Endothelial cell of umbilical vein (primary cell): ENCODE results near the gene LEUTX. TPM values are rescaled to one million over a fixed set of nuclear protein-coding genes. Genes with fewer than 3 reads are reported as not detected.

Experiments used
- BruUV-seq: library from RNA; stranded (reverse); fragments of 400-500 nt; replicated peaks from 2 replicates; lab custom pipeline; 2021; lab: Mats Ljungman, UMichigan
- CTCF ChIA-PET: fragments of 300-600, 350-600 bp; sonication (Branson Sonifier 250); formaldehyde crosslinking; loops from one replicate; lab custom pipeline; 2021; ENCODE audit warnings: antibody characterized with exemption, inconsistent platforms; lab: Charles Lee
- POLR2A ChIA-PET: fragments of 300-600, 350-600 bp; sonication (Branson Sonifier 250); formaldehyde crosslinking; loops from one replicate; lab custom pipeline; 2021; ENCODE audit warnings: antibody characterized with exemption, inconsistent platforms; lab: Charles Lee
- DNase-seq: peaks from one replicate; pipeline ENCODE4 v3.0.0-alpha.2; 2011; ENCODE audit warnings: low read depth, low spot score
- FAIRE-seq: peaks from 2 replicates; lab custom pipeline; 2011; peaks lifted over from hg19 to GRCh38; lab: Jason Lieb, UNC
- H2AFZ ChIP-seq: 2 replicates; pipeline ENCODE4 v1.6.0; 2012; ENCODE audit warnings: low read depth, low read length, control low read depth, inconsistent platforms
- H3K27ac ChIP-seq: 2 replicates; pipeline ENCODE4 v1.5.1; 2011; ENCODE audit warnings: low read depth, mild to moderate bottlenecking, control low read depth, low read length, moderate library complexity; ENCODE audit not compliant: insufficient read depth
- H3K27me3 ChIP-seq, 2 experiments: 2 replicates each; pipeline versions ENCODE4 v1.6.0 to v1.6.1; 2011; ENCODE audit warnings: low read length in 2 of 2, mixed read lengths in 1 of 2; ENCODE audit not compliant: control insufficient read depth in 2 of 2, insufficient read depth in 2 of 2
- H3K36me3 ChIP-seq, 2 experiments: 2 replicates in 1 of 2; 3 replicates in 1 of 2; pipeline ENCODE4 v1.5.1; 2011; ENCODE audit warnings: low read length in 2 of 2, mild to moderate bottlenecking in 1 of 2, moderate library complexity in 1 of 2; ENCODE audit not compliant: control insufficient read depth in 2 of 2, insufficient read depth in 2 of 2; ENCODE audit errors: extremely low read depth in 1 of 2
- H3K4me1 ChIP-seq: 3 replicates; pipeline ENCODE4 v1.5.1; 2011; ENCODE audit warnings: mild to moderate bottlenecking, low read length; ENCODE audit not compliant: control insufficient read depth, insufficient read depth; ENCODE audit errors: extremely low read depth
- H3K4me2 ChIP-seq: 2 replicates; pipeline ENCODE4 v1.6.1; 2011; ENCODE audit warnings: low read length, control low read depth, mixed read lengths; ENCODE audit not compliant: insufficient read depth
- H3K4me3 ChIP-seq, 3 experiments: fragments of 200-600 bp in 1 of 3; sonication (generic), shearing (Covaris generic) in 1 of 3; replicated peaks in 1 of 3; 2 replicates each; pipeline ENCODE4 v1.5.1; 2011 to 2016; ENCODE audit warnings: control low read depth in 3 of 3, low read length in 3 of 3, mild to moderate bottlenecking in 2 of 3, inconsistent platforms in 1 of 3, low read depth in 1 of 3, moderate library complexity in 1 of 3; ENCODE audit not compliant: insufficient read depth in 1 of 3
- H3K79me2 ChIP-seq: 2 replicates; pipeline ENCODE4 v1.6.0; 2012; ENCODE audit warnings: low read length, inconsistent platforms; ENCODE audit not compliant: control insufficient read depth, insufficient read depth
- H3K9ac ChIP-seq: replicated peaks from 2 replicates; pipeline ENCODE3; 2011; ENCODE audit warnings: low read length, control low read depth; ENCODE audit not compliant: insufficient read depth; ENCODE audit errors: extremely low read depth
- H3K9me1 ChIP-seq: replicated peaks from 3 replicates; pipeline ENCODE4 v1.6.0; 2011; ENCODE audit warnings: mild to moderate bottlenecking, low read length; ENCODE audit not compliant: control insufficient read depth, insufficient read depth; ENCODE audit errors: extremely low read depth
- H3K9me3 ChIP-seq: replicated peaks from 2 replicates; pipeline ENCODE4 v1.5.1; 2012; ENCODE audit warnings: low read length, inconsistent platforms; ENCODE audit not compliant: control insufficient read depth, insufficient read depth
- H4K20me1 ChIP-seq: replicated peaks from 2 replicates; pipeline ENCODE3; 2011; ENCODE audit warnings: mild to moderate bottlenecking, low read length; ENCODE audit not compliant: control insufficient read depth, insufficient read depth; ENCODE audit errors: extremely low read depth
- CTCF ChIP-seq, 2 donors: IDR thresholded peaks; 1 replicate in 1 of 2; 2 replicates in 1 of 2; pipeline ENCODE4 v1.5.1; 2011; ENCODE audit warnings: low read length in 2 of 2, mild to moderate bottlenecking in 2 of 2, moderate library complexity in 2 of 2, control low read depth in 1 of 2, inconsistent platforms in 1 of 2, low read depth in 1 of 2; ENCODE audit not compliant: insufficient read depth in 1 of 2; ENCODE audit errors: extremely low read depth in 1 of 2
- EZH2 ChIP-seq: IDR thresholded peaks from 2 replicates; pipeline ENCODE4 v1.6.1; 2012; ENCODE audit warnings: borderline replicate concordance, low read depth, mild to moderate bottlenecking, moderate library complexity, low read length, inconsistent platforms; ENCODE audit not compliant: severe bottlenecking
- FOS ChIP-seq: IDR thresholded peaks from 2 replicates; pipeline ENCODE4 v1.6.1; 2011; ENCODE audit warnings: mild to moderate bottlenecking, low read length, moderate library complexity, borderline replicate concordance; ENCODE audit not compliant: insufficient read depth
- GATA2 ChIP-seq: IDR thresholded peaks from 2 replicates; pipeline ENCODE4 v1.7.0; 2011; ENCODE audit warnings: low read depth, mild to moderate bottlenecking, moderate library complexity, mixed read lengths, low read length; ENCODE audit not compliant: insufficient read length, insufficient read depth
- JUN ChIP-seq: IDR thresholded peaks from 2 replicates; pipeline ENCODE4 v1.6.1; 2011; ENCODE audit warnings: borderline replicate concordance, low read depth; ENCODE audit not compliant: insufficient read length, insufficient read depth
- MYC ChIP-seq: IDR thresholded peaks from one replicate; pipeline ENCODE4 v1.6.1; 2011; ENCODE audit warnings: mild to moderate bottlenecking, low read depth, low read length
- POLR2A ChIP-seq: IDR thresholded peaks from 2 replicates; pipeline ENCODE4 v1.6.1; 2012; ENCODE audit warnings: low read depth, mild to moderate bottlenecking, control low read depth, low read length
- POLR2AphosphoS5 ChIP-seq: IDR thresholded peaks from 2 replicates; pipeline ENCODE4 v1.6.1; 2012; ENCODE audit warnings: low read depth, mild to moderate bottlenecking, control low read depth, low read length, moderate library complexity; ENCODE audit not compliant: insufficient read depth
- dilution Hi-C: fragments of 300-500 bp; cut with MboI; formaldehyde crosslinking; loops from one replicate; pipeline ENCODE4 v1.15.0; 2019; ENCODE audit warnings: low sequenced_read_pairs; ENCODE audit not compliant: extremely low pct_ligation_motif_present
- intact Hi-C: fragments of 100-400 bp; cut with micrococcal nuclease; formaldehyde crosslinking; loops from one replicate; pipeline ENCODE4 v1.10.0; 2022
- polyA plus RNA-seq, 4 experiments: library from polyadenylated mRNA; depleted of rRNA in 3 of 4; stranded (reverse) in 3 of 4; unstranded in 1 of 4; fragments of >200 nt; gene quantifications; 2 replicates each; pipeline versions ENCODE4 v1.2.1 to v1.2.3, GENCODE V29; 2011 to 2012; ENCODE audit warnings: missing spikeins in 1 of 4
- total RNA-seq: library from RNA; stranded (reverse); gene quantifications from 2 replicates; pipeline ENCODE4 v1.2.3, GENCODE V29; 2021
- TF ChIP-seq, protein P1 (sequence below): IDR thresholded peaks from 2 replicates; pipeline ENCODE4 v1.6.1; 2011; ENCODE audit not compliant: insufficient read depth, insufficient read length

The LEUTX gene
- total and polyA plus RNA-seq, 2 donors (not counting 3 experiments of a cell fraction or from before 2014, with no cell fraction given), result not detected

DNA sequence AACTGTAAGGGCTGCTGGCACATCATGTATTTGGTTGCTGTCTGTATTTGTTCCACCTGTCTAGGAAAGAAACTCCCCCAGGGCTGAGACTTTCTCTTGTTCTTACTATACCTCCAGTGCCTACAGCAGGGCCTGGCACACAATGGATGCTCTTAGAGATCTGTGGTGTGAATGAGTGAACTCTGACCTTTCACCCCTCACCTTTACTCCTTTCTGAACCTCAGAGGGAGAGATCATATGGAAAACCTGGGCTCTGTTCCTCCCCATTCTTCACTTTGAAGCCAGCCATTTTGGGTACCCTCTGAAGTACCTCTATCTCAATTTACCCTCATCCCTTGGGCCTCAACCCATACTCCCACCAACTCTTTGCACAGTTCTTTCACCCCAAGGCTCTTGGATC is 52.2 kb downstream of the LEUTX start:
- DNase-seq (no peak), FAIRE-seq (no peak)
- no peak overlapping the region for H3K9ac ChIP-seq
- no peak for TF ChIP-seq POLR2A
- no peak for TF ChIP-seq JUN
- no peak for TF ChIP-seq POLR2AphosphoS5
- TF ChIP-seq MYC, result no peak
- TF ChIP-seq FOS, result no peak
- no peak for TF ChIP-seq GATA2
- no peak for TF ChIP-seq EZH2
- TF ChIP-seq CTCF (IDR thresholded peaks at IDR 0.05; ENCODE audit: extremely low read depth in 1 of 2, insufficient read depth in 1 of 2, low read depth in 1 of 2, low read length in 2 of 2), result no peak
- TF ChIP-seq, protein P1, sequence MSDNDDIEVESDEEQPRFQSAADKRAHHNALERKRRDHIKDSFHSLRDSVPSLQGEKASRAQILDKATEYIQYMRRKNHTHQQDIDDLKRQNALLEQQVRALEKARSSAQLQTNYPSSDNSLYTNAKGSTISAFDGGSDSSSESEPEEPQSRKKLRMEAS, result no peak
- H3K4me3 ChIP-seq, result no peak overlapping the region
- no peak overlapping the region for H2AFZ ChIP-seq
- peaks cover 4 to 35% of the 10 kb centered on the region in 2 experiments for H3K36me3 ChIP-seq
- H3K27me3 ChIP-seq, result no peaks in the 10 kb centered on the region
- POLR2A ChIA-PET, result no interaction called here
- no peak overlapping the region for H3K27ac ChIP-seq
- dilution Hi-C loops, result no loop called here
- intact Hi-C loops, result loop anchor here (5.0 kb wide), 1 partner anchor 596 kb away; the partner anchor contains the start of gene SERTAD1
- H3K4me2 ChIP-seq, result no peak overlapping the region
- peaks cover 8% of the 10 kb centered on the region for H3K4me1 ChIP-seq
- CTCF ChIA-PET, result interaction anchor here (1.0 kb wide), 1 partner anchor 13 kb away, joined by 4 read pairs; no protein-coding TSS in a partner anchor
- H4K20me1 ChIP-seq, result no peaks in the 10 kb centered on the region
- no peaks in the 10 kb centered on the region for H3K9me1 ChIP-seq
- no peaks in the 10 kb centered on the region for H3K9me3 ChIP-seq
- BruUV-seq, result no TSS peak
- H3K79me2 ChIP-seq, result peaks cover 8% of the 10 kb centered on the region
